HG02759 (cell line): ENCODE data around the gene ADAMTS12.

Experiments
- ATAC-seq: cut with Tn5 transposase; IDR thresholded peaks from one replicate; pipeline ENCODE4 v1.9.1; 2021; ENCODE audit warnings: mild to moderate bottlenecking, moderate library complexity; ENCODE audit not compliant: unreplicated experiment

Gene ADAMTS12

GRCh38 chr5:33489481-33490067, 402.2 kb downstream of the ADAMTS12 start:
- no peak for ATAC-seq

- ATAC-seq, result no peak
These were observed 403.0 kb downstream of the ADAMTS12 start for GRCh38 chr5:33488558-33489355.

- no peak for ATAC-seq
These were observed 404.6 kb downstream of the ADAMTS12 start for GRCh38 chr5:33487236-33487635.

GRCh38 chr5:33482335-33482734, 409.5 kb downstream of the ADAMTS12 start:
- no peak for ATAC-seq

- no peak for ATAC-seq
These were observed 410.9 kb downstream of the ADAMTS12 start for GRCh38 chr5:33480876-33481275.

- no peak for ATAC-seq
These were observed 412.5 kb downstream of the ADAMTS12 start for GRCh38 chr5:33479311-33479710.

GRCh38 chr5:33477816-33478215, 414.0 kb downstream of the ADAMTS12 start:
- ATAC-seq, result no peak

- no peak for ATAC-seq
These were observed 414.8 kb downstream of the ADAMTS12 start for GRCh38 chr5:33476992-33477391.

- ATAC-seq, result no peak
These were observed 416.1 kb downstream of the ADAMTS12 start for GRCh38 chr5:33475706-33476105.

GRCh38 chr5:33474931-33475499, 416.8 kb downstream of the ADAMTS12 start:
- no peak for ATAC-seq

GRCh38 chr5:33474004-33474403, 417.8 kb downstream of the ADAMTS12 start:
- no peak for ATAC-seq
